Measurements from ENCODE around the gene PNO1.
"Not testable (repeated sequence)": the region's sequence is repeated elsewhere in the genome, so short reads cannot be mapped to it uniquely, and the experiment has no call there.

PNO1 gene

GRCh38 chr2:68157002-68157401 is 686 bp upstream of the PNO1 start:
- no peak for DNase-seq (ENCODE audit: low read depth)

- no peak for DNase-seq (ENCODE audit: low read depth)
These were observed 403 bp downstream of the PNO1 start for GRCh38 chr2:68158134-68158447.

DNA sequence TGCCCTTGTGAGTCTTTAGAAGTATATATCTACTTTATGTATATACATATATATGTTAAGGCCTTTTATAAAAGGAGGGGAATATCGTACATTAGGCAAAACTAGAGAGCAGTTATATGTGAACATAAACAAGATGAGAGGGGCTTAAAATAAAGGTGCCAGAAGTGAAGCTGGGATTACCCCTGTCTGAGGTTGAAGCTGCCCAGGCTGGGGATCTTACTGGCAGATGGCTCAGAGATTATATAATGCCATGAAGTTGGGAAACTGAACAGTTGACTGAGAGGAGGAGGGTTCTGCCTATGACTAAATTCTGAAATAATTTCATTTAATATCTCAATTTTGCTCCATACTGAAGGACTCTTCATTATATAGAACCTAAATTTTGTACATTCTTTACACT is 6.0 kb downstream of the PNO1 start:
- DNase-seq (ENCODE audit: low read depth), result no peak

GRCh38 chr2:68167186-68167585 is 9.5 kb downstream of the PNO1 start:
- no peak for DNase-seq (ENCODE audit: low read depth)

DNA sequence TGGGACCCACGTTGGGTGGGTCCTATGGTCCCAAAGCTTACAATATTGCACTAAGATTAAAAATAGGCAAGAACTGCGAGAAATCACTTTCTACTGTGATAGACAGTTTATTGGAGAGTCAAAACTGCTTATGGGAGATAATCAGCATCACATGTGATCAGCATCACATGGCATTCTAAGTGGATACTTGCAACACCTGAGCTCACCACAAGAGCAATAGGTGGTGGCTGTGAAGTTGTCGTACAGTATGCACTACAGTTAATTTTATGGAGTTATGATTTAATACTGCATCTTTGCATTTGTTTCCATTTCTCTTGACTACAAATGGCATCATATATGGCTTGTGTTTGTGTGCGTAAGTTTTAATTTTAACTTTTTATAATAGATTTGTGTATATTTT is 11.6 kb downstream of the PNO1 start:
- no peak for DNase-seq (ENCODE audit: low read depth)

DNA sequence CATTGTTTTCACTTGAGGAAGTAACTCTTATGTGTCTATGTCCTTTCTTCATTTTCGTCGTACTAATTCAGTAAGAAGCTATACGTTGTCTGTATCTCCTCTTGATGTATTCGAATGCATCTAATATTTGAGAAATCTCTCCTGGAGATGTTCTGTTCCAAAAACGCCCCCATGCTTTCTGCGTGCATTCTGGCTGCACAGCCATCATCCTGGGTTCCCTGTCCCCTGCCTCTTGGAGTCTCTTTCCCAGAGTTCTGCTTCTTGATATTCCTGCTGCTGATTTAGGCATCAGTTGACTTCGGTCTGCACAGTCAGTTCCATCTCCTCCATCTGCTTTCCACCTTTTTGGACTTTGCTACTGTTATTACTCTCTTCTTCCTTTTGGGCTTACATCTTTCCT is 13.5 kb downstream of the PNO1 start:
- DNase-seq (ENCODE audit: low read depth), result no peak

DNA sequence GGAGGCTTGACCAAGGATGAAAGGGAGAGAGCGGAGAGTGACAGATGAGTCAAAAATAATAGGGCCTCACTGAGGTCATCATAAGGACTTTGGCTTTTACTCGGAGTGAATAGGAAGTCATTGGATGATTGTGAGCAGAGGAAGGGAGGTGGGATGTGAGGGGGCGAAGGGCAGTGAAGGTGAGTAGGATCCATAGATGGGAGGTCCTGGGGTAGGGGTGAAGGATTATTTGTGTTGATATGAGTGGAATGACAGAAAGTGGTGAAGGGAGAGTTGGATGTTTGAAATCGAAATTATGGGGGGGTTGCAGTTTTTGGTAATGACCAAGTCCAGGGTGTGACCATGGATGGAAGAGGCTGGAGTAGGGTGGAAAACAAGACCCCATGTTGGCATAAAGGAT is 14.0 kb downstream of the PNO1 start:
- DNase-seq (ENCODE audit: low read depth), result no peak

GRCh38 chr2:68172521-68172920 is 14.8 kb downstream of the PNO1 start:
- DNase-seq (ENCODE audit: low read depth), result no peak

GRCh38 chr2:68172990-68173700 is 15.5 kb downstream of the PNO1 start:
- no peak for DNase-seq (ENCODE audit: low read depth)

GRCh38 chr2:68175210-68175609 is 17.5 kb downstream of the PNO1 start:
- not testable (repeated sequence) for DNase-seq (ENCODE audit: low read depth)

DNA sequence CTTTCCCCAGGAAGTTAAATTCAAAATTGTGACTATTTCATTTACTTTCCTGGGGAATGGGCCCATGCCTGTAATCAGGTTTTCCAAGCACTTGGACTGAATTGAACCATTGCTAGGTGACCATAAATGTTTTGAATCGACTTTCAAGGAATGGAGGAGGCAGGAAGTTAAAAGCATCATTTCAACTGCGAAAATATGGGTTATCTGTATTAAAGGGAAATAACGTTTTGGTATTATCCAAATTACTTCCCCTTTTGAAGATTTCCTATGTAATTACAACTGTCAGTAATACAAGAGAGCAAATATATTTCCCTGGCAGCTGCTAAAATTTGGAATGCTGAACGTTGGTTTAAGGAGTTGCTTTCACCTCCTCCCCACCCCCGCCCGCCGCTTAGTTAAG is 19.0 kb downstream of the PNO1 start:
- DNase-seq (ENCODE audit: low read depth), result no peak

DNA sequence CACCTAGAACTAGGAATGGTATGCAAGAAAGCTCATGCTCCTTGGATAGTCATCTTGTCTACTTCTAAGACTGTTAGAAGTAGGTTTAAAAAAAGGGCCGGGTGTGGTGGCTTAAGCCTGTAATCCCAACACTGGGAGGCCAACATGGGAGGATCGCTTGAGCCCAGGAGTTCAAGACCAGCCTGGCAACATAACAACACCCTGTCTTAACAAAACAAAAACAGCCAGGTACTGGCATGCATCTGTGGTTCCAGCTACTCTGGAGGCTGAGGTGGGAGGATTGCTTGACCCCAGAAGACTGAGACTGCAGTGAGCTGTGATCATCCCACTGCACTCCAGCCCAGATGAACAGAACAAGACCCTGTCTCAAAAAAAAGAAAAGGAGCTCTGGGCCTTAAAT is 19.9 kb downstream of the PNO1 start:
- DNase-seq (ENCODE audit: low read depth), result no peak

GRCh38 chr2:68178432-68178831 is 20.7 kb downstream of the PNO1 start:
- no peak for DNase-seq (ENCODE audit: low read depth)

- no peak for DNase-seq (ENCODE audit: low read depth)
These were observed 21.4 kb downstream of the PNO1 start for GRCh38 chr2:68178954-68179627.

DNA sequence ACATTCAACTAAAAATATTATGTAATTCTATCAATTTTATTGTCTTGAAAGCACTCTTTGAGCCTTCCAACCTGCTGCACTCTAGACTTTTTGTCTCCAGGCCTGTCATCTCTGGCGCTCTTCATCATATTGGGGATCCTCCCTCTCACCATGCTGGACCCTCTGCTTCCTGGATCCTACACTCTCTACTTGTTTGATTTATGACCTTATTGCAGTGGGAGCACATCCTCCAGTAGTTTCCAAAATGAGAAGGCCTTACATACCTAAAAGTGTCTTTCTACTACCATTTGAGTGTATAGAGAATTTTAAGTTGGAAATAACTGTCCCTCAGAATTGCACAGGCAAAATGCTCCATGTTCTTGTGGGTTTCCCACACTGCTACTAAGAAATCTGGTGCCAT is 25.2 kb downstream of the PNO1 start:
- DNase-seq (ENCODE audit: low read depth), result no peak

DNA sequence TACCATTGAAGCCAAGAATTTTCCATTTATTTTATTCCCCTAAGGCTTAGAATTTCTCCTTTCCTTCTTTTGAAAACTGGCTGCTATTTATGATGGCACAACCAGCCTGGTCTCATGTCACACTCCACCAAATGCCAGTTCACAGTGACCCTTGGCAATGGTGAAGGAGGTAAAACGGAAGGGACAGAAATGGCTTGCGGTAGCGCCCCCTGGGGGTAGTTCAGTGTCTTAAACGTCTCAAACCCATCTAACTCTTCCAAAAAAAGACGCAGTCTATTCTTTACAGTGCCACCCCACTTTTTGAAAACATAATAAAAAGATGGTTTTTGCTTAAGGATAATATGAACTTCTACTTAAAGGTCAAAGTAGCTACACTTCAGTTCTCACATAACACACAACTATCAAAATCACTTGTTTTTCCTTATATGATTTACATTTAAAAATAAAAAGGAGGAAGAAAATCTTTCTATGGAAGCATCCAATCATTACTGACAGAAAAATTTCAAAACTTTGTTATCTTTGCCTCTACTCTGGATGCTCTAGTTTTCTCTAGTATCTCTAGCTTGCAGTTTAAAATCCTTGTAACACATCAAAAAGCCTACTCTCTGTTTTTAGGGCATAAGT is 28.0 kb downstream of the PNO1 start:
- DNase-seq (ENCODE audit: low read depth), result peak; percentile 46

DNA sequence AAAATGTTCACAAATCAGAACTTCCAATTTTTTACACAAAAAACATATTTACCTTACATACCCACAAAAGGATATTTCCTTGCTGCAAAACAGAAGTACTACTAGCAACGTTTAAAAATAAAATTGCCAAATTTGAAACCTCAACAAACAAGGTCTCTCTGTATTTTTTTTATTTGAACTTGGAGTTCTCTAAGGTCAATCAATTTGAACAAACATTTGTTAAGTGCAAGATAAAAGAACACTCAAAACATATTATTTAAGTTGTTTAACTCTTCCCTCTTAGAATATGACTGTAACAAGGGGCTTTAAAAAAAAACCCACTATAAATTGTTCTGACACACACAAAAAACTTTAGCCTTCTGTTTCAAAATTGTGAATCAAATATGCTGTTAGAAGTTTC is 29.6 kb downstream of the PNO1 start:
- DNase-seq (ENCODE audit: low read depth), result no peak

GRCh38 chr2:68188831-68189230 is 31.1 kb downstream of the PNO1 start:
- DNase-seq (ENCODE audit: low read depth), result no peak

DNA sequence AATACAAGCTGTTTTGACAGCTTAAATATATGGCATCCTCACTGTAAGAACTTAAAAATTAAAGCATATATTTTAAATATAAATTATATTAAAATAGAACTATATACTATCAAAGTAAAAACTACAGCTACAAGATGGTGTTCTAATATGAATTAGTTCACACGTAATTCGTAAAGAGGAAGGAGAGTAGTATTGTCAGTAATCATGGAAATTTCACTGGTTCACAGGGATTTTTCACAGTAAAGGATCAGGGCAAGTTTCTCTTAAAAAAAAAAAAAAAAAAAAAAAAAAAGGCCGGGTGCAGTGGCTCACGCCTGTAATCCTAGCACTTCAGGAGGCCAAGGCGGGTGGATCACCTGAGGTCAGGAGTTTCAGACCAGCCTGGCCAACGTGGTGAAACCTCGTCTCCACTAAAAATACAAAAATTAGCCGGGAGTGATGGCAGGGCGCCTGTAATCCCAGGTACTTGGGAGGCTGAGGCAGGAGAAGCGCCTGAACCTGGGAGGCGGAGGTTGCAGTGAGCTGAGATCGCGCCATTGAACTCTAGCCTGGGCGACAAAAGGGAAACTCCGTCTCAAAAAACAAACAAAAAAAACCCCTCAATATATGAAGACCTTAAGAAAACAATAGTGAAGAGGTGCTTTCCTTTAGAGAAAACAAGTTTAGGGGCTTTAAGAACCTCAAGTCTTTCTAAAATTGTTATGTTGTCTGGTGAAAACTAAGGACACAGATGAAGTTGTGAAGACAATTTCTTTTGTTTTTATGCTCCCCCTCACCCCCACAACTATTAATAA is 32.5 kb downstream of the PNO1 start:
- no peak for DNase-seq (ENCODE audit: low read depth)

GRCh38 chr2:68190991-68191731 is 33.5 kb downstream of the PNO1 start:
- DNase-seq (ENCODE audit: low read depth), result no peak

DNA sequence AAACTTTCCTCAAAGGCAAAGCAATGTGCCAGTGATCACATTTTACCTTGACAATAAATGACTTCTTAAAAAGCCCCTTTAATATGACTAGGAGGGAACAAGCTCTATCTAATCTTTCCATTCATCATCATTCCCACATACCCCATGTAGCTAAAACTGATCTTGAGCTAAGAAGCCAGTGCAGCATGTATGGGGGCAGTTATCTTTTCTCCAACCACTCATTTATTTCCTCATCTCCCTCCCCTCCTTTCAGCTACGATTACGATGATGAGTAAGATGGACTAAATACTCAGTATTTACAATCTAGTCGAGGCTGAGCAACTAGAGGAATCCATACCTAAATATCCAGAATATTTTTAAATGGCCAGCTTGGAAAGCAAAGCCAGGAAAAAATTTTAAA is 35.5 kb downstream of the PNO1 start:
- no peak for DNase-seq (ENCODE audit: low read depth)

DNA sequence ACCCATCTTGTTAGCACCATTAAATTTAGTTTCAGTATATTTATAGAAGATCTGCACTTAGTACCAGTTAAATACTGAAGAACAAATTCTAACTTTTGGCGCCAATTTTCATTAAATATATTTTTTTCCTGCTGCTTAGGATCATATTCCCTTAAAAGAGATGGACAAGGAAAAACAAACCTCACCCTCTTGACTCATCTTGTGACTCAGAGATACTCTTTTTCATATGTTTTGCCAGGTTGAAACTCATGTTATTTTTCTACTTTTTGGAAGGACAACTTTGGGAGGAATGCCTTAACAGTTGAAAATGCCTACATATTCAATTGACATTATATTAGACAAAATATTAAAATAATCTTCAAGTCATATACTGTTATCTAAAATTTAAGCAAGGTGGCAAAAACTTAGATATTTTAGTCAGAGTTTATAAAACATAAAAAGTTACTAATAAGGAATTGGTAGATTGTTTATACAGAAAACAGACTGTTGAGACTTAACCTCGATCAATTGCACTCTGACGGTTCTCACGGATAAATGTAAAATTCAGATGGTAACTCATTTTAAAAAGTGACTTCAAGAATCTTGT is 36.2 kb downstream of the PNO1 start:
- DNase-seq (ENCODE audit: low read depth), result no peak

Data from stimulated activated CD4-positive, alpha-beta T cell treated with anti-CD3 and anti-CD28 coated beads, Interleukin-2, amount 100 ng/mL, for 4 hours (primary cell).